GM23248 (cell line): ENCODE data around the gene COPS3.

Source experiments
- EZH2 ChIP-seq: fragments of 200-600 bp; sonication (generic); IDR thresholded peaks from 2 replicates; pipeline ENCODE4 v1.6.1; 2018; ENCODE audit warnings: antibody characterized with exemption, mild to moderate bottlenecking; ENCODE audit not compliant: insufficient read depth, poor library complexity, severe bottlenecking
- EZH2phosphoT487 ChIP-seq: fragments of 200-600 bp; sonication (generic); IDR thresholded peaks from 2 replicates; pipeline ENCODE4 v1.6.1; 2018; ENCODE audit warnings: antibody characterized with exemption, moderate library complexity, mild to moderate bottlenecking, low read depth; ENCODE audit not compliant: insufficient read depth

DNA sequence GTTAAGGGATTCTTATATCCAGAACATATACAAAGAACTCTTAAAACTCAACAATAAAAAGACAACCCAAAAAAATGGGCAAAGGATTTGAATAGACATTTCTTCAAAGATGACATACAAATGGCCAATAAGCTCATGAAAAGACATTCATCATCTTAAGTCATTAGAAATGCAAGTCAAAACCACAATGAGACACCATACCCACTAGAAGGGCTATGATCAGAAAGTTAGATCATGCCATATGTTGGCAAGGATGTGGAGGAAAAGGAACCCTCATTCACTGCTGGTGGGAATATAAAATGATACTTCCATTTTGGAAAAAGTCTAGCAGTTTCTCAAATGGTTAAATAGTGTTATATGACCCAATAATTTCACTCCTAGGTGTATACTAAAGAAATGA is 84.3 kb downstream of the COPS3 start:
- no peak for TF ChIP-seq EZH2
- TF ChIP-seq EZH2phosphoT487 = no peak
